ENCODE data around the gene PALD1.

Gene PALD1

DNA sequence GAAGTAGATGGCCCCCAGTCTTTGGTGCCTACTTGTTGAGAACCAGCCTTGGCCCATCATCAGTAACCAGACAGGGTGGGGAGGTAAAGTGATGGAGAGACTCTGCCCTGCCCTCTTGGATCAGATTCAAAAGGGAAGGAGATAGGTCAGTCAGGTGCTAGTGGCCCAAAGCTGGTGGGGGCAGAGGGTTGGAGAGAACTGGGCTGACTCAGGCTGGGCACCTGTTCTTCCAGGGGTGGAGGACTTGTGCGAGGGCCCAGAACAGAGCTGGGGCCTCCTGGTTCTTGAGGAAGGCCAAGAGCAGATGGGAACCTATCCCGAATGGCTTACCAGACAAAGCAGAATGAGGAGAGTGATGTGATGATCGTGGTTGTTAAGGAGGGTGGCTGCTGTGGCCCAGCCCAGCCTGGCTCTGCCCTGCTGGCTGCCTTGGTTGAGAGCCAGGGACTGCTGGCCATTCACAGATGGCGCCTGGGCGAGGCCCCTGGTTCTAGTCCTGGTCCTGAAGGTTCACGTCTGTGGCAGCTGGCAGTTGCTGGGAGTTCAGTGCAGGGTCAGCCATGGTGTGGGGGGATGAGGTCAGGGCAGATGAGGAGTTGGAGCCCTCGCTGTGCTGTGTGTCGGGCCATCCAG is 36.6 kb downstream of the PALD1 start:
- H3K4me1 ChIP-seq (ENCODE audit: insufficient read depth, low read length) = peaks cover 27% of the 10 kb centered on the region
- H3K36me3 ChIP-seq (ENCODE audit: insufficient read depth, low read length) = no peaks in the 10 kb centered on the region
- H3K9me3 ChIP-seq (ENCODE audit: control insufficient read depth, insufficient read depth, low read length) = no peaks in the 10 kb centered on the region
- H3K9ac ChIP-seq (ENCODE audit: low read depth, low read length) = no peak overlapping the region

DNA sequence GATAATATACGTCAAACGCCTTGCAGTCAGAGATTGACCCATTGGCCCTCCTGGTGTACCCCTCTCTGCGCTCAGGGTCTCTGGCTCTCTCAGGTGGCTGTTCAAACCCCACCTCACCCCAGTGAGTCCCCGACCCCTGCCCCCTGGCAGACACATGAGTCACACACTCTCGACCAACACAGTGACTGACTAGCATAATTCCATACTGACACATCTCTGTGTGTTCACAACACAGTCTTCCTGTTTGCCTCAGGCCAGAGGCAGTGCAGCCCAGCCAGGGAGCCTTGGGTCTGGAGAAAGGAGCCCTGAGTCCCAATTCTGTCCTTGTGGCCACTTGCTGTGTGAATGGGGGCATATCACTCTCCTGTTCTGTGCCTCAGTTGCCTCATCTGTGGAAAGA is 40.1 kb downstream of the PALD1 start:
- Histone ChIP-seq H3K9ac (ENCODE audit: low read depth, low read length) (no peak overlapping the region), H3K36me3 (ENCODE audit: insufficient read depth, low read length) (no peaks in the 10 kb centered on the region), H3K4me1 (ENCODE audit: insufficient read depth, low read length) (peaks cover 11% of the 10 kb centered on the region; the same call in 1 of the 2 replicates), H3K9me3 (ENCODE audit: control insufficient read depth, insufficient read depth, low read length) (no peaks in the 10 kb centered on the region)

DNA sequence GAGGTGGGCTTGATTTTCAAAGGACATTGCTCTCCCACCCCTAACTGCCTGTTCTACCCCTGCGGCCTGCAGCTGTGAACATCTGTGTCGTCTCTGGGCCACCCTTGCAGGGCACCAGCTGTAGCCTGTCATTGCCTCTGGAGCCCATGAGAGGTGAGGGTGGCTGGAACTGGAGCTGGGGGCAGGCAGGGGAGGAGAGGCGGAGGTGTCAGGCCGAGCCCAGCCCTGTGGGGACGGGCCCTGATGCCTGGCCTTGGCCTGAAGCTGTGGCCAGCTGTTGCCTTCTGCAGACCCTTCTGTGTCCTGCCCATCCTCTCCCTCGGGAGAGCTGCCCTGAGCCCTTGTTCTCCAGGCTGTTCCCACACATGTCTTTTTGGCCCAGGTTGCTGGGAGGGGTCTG is 44.5 kb downstream of the PALD1 start:
- Histone ChIP-seq H3K9me3 (ENCODE audit: control insufficient read depth, insufficient read depth, low read length) (no peaks in the 10 kb centered on the region), H3K9ac (ENCODE audit: low read depth, low read length) (no peak overlapping the region), H3K4me1 (ENCODE audit: insufficient read depth, low read length) (peaks cover 5% of the 10 kb centered on the region; the same call in 1 of the 2 replicates), H3K36me3 (ENCODE audit: insufficient read depth, low read length) (no peaks in the 10 kb centered on the region)

DNA sequence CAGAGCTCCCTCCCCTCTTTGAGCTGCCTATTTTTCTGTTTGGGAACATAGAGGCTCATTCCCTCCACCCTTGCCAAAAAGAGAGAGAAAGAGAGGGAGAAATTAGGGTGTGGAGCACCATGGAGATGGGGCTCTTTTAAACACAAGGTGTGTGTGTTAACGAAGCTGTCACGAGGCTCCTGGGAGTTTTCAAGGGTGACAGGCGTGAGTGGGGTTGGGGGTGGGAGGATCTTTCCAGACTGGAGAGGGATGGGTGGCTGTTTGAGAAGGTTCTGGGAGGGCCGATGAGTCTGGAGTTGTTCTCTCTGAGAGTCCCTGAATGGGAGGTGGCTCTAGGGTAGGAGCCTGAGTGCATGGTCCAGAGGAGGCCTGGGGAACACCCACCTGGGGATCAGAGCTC is 45.0 kb downstream of the PALD1 start:
- H3K4me1 ChIP-seq (ENCODE audit: insufficient read depth, low read length) = peaks cover 3% of the 10 kb centered on the region; the same call in 1 of the 2 replicates
- H3K9ac ChIP-seq (ENCODE audit: low read depth, low read length) = no peak overlapping the region
- H3K9me3 ChIP-seq (ENCODE audit: control insufficient read depth, insufficient read depth, low read length) = no peaks in the 10 kb centered on the region
- no peaks in the 10 kb centered on the region for H3K36me3 ChIP-seq (ENCODE audit: insufficient read depth, low read length)

DNA sequence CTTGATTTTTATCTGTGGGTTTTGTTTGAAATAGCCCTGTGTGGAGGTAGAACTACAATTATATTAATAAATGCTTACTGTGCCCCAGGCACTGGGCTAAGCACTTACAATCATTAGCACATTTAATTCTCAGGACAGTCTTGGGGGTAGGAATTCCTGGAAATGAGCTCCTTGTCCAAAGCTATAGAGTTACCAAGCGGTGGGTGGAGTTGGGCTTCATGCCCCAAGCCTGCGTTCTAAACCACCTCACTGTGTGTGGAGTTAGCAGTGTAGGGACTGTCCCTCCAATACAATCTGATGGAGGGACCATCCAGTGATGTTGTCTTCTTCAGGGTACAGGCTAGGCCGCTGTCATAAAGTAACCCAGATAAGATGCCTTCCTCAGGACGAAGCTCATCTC is 49.7 kb downstream of the PALD1 start:
- Histone ChIP-seq H3K4me1 (ENCODE audit: insufficient read depth, low read length) (no peaks in the 10 kb centered on the region), H3K36me3 (ENCODE audit: insufficient read depth, low read length) (no peaks in the 10 kb centered on the region; the same call in 1 of the 2 replicates), H3K9ac (ENCODE audit: low read depth, low read length) (no peak overlapping the region), H3K9me3 (ENCODE audit: control insufficient read depth, insufficient read depth, low read length) (no peaks in the 10 kb centered on the region)

DNA sequence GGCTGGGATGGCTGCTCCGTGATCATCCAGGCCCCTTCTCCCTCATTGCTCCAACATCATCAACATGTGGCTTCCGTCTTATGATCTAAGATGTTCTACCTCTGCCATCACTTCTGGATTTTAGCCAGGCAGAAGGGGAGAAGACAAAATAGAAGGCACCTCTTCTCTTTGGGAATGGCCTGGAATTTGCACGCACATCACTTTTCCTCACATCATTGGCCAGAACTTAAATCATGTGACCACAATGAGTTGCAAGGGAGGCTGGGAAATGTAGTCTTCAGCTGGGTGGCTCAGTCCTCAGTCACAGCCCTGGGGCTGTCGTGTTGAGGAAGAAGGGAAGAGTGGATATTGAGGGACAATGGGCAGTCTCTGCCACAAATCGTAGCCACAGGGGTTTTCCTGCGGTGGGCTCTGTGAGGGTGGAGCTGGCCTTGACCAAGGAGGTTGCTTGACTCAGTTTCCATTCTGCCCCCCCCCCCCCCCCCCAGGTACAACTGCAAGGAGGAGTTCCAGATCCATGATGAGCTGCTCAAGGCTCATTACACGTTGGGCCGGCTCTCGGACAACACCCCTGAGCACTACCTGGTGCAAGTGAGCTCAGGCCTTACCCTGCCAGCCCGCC is 50.3 kb downstream of the PALD1 start:
- H3K9me3 ChIP-seq (ENCODE audit: control insufficient read depth, insufficient read depth, low read length) = no peaks in the 10 kb centered on the region
- no peaks in the 10 kb centered on the region for H3K4me1 ChIP-seq (ENCODE audit: insufficient read depth, low read length)
- H3K36me3 ChIP-seq (ENCODE audit: insufficient read depth, low read length) = no peaks in the 10 kb centered on the region; the same call in 1 of the 2 replicates

DNA sequence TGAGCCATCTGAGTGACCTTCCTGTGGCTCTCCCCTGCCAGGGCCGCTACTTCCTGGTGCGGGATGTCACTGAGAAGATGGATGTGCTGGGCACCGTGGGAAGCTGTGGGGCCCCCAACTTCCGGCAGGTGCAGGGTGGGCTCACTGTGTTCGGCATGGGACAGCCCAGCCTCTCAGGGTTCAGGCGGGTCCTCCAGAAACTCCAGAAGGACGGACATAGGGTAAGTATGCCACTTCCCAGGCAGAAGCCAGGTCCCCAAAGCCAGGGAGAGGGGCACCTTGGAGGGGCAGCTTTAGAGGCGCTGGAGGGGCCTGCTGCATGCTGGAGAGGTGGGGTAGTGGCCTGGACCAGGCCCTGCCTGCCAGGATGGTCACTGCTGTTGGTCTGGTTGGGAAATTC is 51.3 kb downstream of the PALD1 start:
- Histone ChIP-seq H3K9ac (ENCODE audit: low read depth, low read length) (no peak overlapping the region), H3K9me3 (ENCODE audit: control insufficient read depth, insufficient read depth, low read length) (no peaks in the 10 kb centered on the region), H3K4me1 (ENCODE audit: insufficient read depth, low read length) (no peaks in the 10 kb centered on the region), H3K36me3 (ENCODE audit: insufficient read depth, low read length) (no peaks in the 10 kb centered on the region; the same call in 1 of the 2 replicates)

More for the DNA sequence above, 50.3 kb downstream of the PALD1 start:
- no peak overlapping the region for H3K9ac ChIP-seq (ENCODE audit: low read depth, low read length)

DNA sequence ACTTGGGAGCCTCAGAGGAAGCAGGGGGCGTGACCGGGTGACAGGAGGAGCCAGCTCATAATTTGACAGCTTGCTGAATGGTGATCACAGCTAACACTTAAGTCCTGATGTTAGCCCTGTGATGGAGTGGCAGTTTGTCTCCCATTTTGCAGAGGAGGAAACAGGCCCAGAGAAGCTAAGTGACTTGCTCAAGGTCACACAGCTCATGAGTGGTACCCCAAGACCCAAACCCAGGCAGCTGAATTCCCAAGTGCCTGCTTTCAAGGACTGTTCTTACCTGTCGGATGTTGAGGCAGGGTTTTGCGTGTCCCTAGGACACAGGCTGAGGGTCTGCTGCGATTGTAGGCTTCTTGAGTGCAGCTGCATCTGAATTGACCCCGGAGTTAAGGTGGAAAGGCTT is 51.7 kb downstream of the PALD1 start:
- Histone ChIP-seq H3K4me1 (ENCODE audit: insufficient read depth, low read length) (no peaks in the 10 kb centered on the region), H3K9ac (ENCODE audit: low read depth, low read length) (no peak overlapping the region), H3K36me3 (ENCODE audit: insufficient read depth, low read length) (no peaks in the 10 kb centered on the region; the same call in 1 of the 2 replicates), H3K9me3 (ENCODE audit: control insufficient read depth, insufficient read depth, low read length) (no peaks in the 10 kb centered on the region)

DNA sequence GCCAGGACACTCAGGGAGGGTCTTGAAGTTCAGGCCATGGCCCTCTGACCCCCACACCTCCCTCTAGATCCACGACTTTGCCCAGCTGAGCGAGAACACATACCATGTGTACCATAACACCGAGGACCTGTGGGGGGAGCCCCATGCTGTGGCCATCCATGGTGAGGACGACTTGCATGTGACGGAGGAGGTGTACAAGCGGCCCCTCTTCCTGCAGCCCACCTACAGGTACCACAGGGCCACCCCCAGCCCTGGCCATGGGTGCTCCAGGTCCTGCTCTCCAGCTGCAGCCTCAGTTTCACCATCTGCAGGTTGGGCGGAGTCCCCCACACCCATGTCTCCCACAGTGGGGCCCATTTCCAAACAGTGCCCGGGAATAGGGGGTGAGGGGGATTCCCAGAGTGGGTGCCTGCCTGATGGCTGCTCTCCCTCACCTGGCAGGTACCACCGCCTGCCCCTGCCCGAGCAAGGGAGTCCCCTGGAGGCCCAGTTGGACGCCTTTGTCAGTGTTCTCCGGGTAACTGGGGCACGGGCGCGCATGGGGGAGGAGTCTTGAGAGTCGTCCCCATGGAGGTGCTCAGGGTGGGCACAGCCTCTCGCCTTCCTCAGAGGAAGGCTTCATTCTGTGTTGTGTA is 54.1 kb downstream of the PALD1 start:
- Histone ChIP-seq H3K9me3 (ENCODE audit: control insufficient read depth, insufficient read depth, low read length) (no peaks in the 10 kb centered on the region), H3K9ac (ENCODE audit: low read depth, low read length) (no peak overlapping the region), H3K36me3 (ENCODE audit: insufficient read depth, low read length) (no peaks in the 10 kb centered on the region; the same call in 1 of the 2 replicates), H3K4me1 (ENCODE audit: insufficient read depth, low read length) (0 out of 2 replicates have a peak, but pooled peaks cover 10% of the 10 kb centered on the region)

DNA sequence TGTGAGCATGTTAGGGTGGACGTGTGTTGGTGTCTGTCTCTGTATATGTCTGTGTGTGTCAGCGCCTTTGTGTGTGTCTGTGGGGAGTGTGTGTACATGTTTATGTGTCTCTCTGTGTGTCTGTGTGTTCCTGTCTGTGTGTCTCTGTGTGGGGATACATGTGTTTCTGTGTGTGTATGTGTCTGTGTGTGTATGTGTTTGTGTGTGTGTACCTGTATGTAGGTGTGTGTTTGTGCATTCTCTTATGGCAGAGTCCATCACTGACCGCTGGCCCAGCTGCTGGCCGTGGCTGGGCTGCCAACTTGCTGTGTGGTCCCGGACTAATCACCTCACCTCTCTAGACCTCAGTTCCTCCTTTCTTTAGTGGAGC is 54.6 kb downstream of the PALD1 start:
- Histone ChIP-seq H3K36me3 (ENCODE audit: insufficient read depth, low read length) (no peaks in the 10 kb centered on the region; the same call in 1 of the 2 replicates), H3K4me1 (ENCODE audit: insufficient read depth, low read length) (0 out of 2 replicates have a peak, but pooled peaks cover 10% of the 10 kb centered on the region), H3K9ac (ENCODE audit: low read depth, low read length) (no peak overlapping the region), H3K9me3 (ENCODE audit: control insufficient read depth, insufficient read depth, low read length) (no peaks in the 10 kb centered on the region)

DNA sequence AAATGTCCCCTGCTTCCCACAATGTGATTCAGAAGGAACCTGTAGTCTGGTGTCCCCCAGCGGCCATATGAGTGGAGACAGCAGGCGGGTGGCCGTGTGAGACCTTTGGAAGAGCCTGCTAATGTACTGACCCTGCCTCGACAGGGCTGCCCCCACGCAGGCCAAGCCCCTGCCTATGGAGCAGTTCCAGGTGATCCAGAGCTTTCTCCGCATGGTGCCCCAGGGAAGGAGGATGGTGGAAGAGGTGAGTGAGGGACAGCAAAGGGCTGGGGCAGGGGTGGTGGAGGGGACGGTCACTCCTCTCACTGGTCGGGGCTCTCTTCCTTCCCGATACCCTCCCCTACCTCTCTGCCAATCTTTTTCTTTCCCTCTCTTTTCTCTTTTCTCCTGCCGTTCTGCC is 55.7 kb downstream of the PALD1 start:
- no peak overlapping the region for H3K9ac ChIP-seq (ENCODE audit: low read depth, low read length)
- H3K36me3 ChIP-seq (ENCODE audit: insufficient read depth, low read length) = no peaks in the 10 kb centered on the region; the same call in 1 of the 2 replicates
- 0 out of 2 replicates have a peak, but pooled peaks cover 10% of the 10 kb centered on the region for H3K4me1 ChIP-seq (ENCODE audit: insufficient read depth, low read length)
- H3K9me3 ChIP-seq (ENCODE audit: control insufficient read depth, insufficient read depth, low read length) = no peaks in the 10 kb centered on the region

DNA sequence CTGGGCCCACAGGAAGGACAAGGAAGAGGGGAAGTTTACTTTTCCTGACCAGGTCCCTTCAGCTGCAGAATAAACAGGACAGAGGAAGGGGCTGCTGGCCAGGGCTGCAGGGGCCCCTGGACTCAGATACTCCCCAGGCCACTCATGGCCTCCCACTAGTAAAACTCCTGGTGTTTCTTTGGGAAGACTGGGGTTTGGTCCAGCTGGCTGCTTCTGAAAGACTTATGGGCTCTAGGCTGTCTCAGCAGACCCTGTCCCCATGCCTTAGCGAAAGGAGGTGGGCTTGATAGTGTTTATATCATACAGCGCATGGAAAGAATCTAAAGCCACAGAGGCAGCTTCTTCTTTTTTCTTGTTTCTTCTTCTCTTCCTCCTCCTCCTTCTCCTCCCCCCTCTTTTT is 56.4 kb downstream of the PALD1 start:
- Histone ChIP-seq H3K4me1 (ENCODE audit: insufficient read depth, low read length) (0 out of 2 replicates have a peak, but pooled peaks cover 10% of the 10 kb centered on the region), H3K9me3 (ENCODE audit: control insufficient read depth, insufficient read depth, low read length) (no peaks in the 10 kb centered on the region), H3K36me3 (ENCODE audit: insufficient read depth, low read length) (no peaks in the 10 kb centered on the region; the same call in 1 of the 2 replicates), H3K9ac (ENCODE audit: low read depth, low read length) (no peak overlapping the region)

DNA sequence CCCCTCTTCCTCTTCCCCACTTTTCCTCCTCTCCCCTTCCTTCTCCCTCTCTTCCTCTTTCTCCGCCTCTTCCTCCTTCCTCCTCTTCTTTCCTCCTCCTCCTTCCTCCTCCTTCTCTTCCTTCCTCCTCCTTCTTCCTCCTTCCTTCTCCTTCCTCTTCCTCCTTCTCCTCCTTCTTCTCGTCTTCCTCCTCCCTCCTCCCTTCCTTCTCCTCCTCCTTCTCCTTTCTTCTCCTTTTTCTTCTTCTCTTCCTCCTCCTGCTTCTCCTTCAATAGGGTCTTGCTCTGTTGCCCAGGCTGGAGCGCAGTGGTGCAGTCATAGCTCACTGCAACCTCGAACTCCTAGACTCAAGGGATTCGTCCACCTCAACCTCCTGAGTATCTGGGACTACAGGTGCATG is 56.9 kb downstream of the PALD1 start:
- Histone ChIP-seq H3K36me3 (ENCODE audit: insufficient read depth, low read length) (no peaks in the 10 kb centered on the region; the same call in 1 of the 2 replicates), H3K9me3 (ENCODE audit: control insufficient read depth, insufficient read depth, low read length) (no peaks in the 10 kb centered on the region), H3K4me1 (ENCODE audit: insufficient read depth, low read length) (0 out of 2 replicates have a peak, but pooled peaks cover 10% of the 10 kb centered on the region), H3K9ac (ENCODE audit: low read depth, low read length) (no peak overlapping the region)

DNA sequence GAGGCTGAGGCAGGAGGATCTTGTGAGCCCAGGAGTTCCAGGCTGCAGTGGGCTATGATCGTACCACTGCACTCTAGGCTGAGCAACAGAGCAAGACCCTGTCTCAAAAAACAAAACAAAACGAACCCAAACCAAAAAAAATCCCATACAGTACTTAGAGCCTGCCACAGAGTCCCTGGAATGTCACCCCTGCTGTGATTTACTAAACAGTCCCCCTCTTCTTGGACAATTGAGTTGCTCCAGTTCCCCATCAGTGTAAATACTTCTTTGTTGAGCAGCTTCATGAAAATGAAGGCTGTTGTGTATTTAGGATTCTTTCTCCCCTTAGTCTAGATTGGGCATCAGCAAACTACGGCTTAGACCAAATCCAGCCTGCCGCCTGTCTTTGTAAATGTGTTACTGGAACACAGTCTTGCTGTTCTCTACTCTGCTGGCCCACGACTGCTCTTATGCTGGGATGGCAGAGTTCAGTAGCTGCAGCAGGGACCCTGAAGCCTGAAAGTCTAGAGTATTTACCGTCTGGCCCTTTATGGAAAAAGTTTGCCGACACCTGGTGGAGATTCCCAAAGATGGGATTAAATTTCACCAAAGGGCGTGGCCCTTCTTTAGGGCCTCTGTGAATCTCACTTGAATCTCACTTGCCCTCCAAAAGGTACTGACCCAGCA is 57.8 kb downstream of the PALD1 start:
- Histone ChIP-seq H3K9ac (ENCODE audit: low read depth, low read length) (no peak overlapping the region), H3K4me1 (ENCODE audit: insufficient read depth, low read length) (0 out of 2 replicates have a peak, but pooled peaks cover 10% of the 10 kb centered on the region), H3K36me3 (ENCODE audit: insufficient read depth, low read length) (no peaks in the 10 kb centered on the region), H3K9me3 (ENCODE audit: control insufficient read depth, insufficient read depth, low read length) (no peaks in the 10 kb centered on the region)
